ENCODE measurements around the gene CBFB. TPM values are rescaled to one million over a fixed set of nuclear protein-coding genes. Genes with fewer than 3 reads are reported as not detected.

Gene CBFB
- total and polyA plus RNA-seq, 2 of the 13 experiments (the other 11 are each of a cell fraction or from before 2014, with no cell fraction given) = 22.1 to 70.8 TPM

- TF ChIP-seq ZHX2 (IDR thresholded peaks at IDR 0.05; ENCODE audit: low read depth) = no peak
- peak; percentile 20; the same call in 1 of the 2 replicates for TF ChIP-seq ZHX2 (CRISPR knock-in tag; IDR thresholded peaks at IDR 0.05; ENCODE audit: borderline replicate concordance)
- peak; percentile 56; the same call in 1 of the 2 replicates for TF ChIP-seq ZNF33B (CRISPR knock-in tag; IDR thresholded peaks at IDR 0.05)
- TF ChIP-seq ZSCAN30 (CRISPR knock-in tag; IDR thresholded peaks at IDR 0.05) = no peak; the same call in 1 of the 2 replicates
- TF ChIP-seq CAMTA2 (CRISPR knock-in tag; IDR thresholded peaks at IDR 0.05; ENCODE audit: borderline replicate concordance) = 0 out of 2 replicates have a peak, but pooled peaks have one; percentile 51
- TF ChIP-seq ZNF331 (CRISPR knock-in tag; IDR thresholded peaks at IDR 0.05) = no peak
- TF ChIP-seq KLF6 (CRISPR knock-in tag; IDR thresholded peaks at IDR 0.05) = 0 out of 2 replicates have a peak, but pooled peaks have one; percentile 6
- TF ChIP-seq NR2F1 (CRISPR knock-in tag; IDR thresholded peaks at IDR 0.05) = 0 out of 4 replicates have a peak, but pooled peaks of 1 of the 2 experiments have one; percentile 5
- peak; percentile 16; the same call in 1 of the 2 replicates for TF ChIP-seq ZBTB7B (CRISPR knock-in tag; IDR thresholded peaks at IDR 0.05)
- TF ChIP-seq GMEB1 (CRISPR knock-in tag; IDR thresholded peaks at IDR 0.05; ENCODE audit: borderline replicate concordance) = peak; percentile 12; the same call in 1 of the 2 replicates
- TF ChIP-seq ZNF180 (CRISPR knock-in tag; IDR thresholded peaks at IDR 0.05; ENCODE audit: borderline replicate concordance, low read depth) = 0 out of 2 replicates have a peak, but pooled peaks have one; percentile 65
- no peak; the same call in 1 of the 2 replicates for TF ChIP-seq ELF3 (CRISPR knock-in tag; IDR thresholded peaks at IDR 0.05)
- peak; percentile 36; the same call in 1 of the 2 replicates for TF ChIP-seq GATAD2A (CRISPR knock-in tag; IDR thresholded peaks at IDR 0.05)
- peak; percentile 77 for TF ChIP-seq ZNF160 (CRISPR knock-in tag; IDR thresholded peaks at IDR 0.05)
- no peak for TF ChIP-seq TEAD2 (CRISPR knock-in tag; IDR thresholded peaks at IDR 0.05)
These were observed 526 bp downstream of the CBFB start (continued) for GRCh38 chr16:67029254-67030096.
